OCI-M2 (cell line): Measurements from ENCODE around the gene UAP1L1.
"Not testable (repeated sequence)": the region's sequence is repeated elsewhere in the genome, so short reads cannot be mapped to it uniquely, and the experiment has no call there.

Experiments used
- DNase-seq: peaks from one replicate; lab custom pipeline; 2025; ENCODE audit not compliant: unreplicated experiment; lab: John Stamatoyannopoulos, UW

Gene UAP1L1

GRCh38 chr9:137112564-137113384, 35.5 kb downstream of the UAP1L1 start:
- DNase-seq = no peak

DNA sequence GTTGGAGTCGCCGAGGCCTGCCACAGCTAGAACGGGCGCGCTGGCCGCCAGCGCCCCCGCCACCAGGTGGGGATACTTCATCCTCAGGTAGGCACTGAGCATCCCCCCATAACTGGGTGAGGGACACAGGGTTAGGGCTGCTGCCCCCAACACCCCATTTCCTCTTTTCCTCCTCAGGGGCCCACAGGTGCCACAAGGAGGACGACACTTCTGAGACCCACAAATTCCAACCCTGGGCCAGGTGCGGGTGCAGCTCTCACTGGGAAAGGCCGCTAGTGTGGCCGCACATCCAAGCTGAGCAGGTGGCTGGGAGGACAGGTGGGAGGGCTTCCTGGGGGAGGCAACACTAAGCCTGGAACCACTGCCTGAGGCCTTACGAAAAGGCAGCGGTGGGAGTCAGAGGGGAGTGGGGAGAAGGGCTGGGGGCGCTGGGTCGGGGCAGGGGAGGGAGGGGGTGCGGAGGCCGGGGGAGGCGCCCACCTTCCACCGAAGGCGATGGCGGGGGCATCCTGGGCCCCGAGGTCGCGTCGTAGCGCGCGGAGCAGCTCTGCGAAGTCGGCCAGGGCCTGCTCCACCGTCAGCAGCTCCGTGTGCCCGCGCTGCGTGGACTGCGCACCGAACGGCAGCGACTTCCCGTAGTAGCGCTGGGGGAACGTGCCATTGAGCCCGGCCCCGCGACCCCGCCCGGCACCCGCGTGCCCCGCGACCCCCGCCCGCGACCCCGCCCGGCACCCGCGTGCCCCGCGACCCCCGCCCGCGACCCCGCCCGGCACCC, 36.3 kb downstream of the UAP1L1 start:
- DNase-seq = no peak

- DNase-seq = no peak
Measured at GRCh38 chr9:137114220-137114612, 36.9 kb downstream of the UAP1L1 start.

- peak; percentile 0 for DNase-seq
Measured at GRCh38 chr9:137114613-137115393, 37.5 kb downstream of the UAP1L1 start, which contains the start of gene DPP7. Gene DPP7, minus strand, starts transcription at chr9:137114733. Its CDS starts 20 bp downstream, at chr9:137114713.

DNA sequence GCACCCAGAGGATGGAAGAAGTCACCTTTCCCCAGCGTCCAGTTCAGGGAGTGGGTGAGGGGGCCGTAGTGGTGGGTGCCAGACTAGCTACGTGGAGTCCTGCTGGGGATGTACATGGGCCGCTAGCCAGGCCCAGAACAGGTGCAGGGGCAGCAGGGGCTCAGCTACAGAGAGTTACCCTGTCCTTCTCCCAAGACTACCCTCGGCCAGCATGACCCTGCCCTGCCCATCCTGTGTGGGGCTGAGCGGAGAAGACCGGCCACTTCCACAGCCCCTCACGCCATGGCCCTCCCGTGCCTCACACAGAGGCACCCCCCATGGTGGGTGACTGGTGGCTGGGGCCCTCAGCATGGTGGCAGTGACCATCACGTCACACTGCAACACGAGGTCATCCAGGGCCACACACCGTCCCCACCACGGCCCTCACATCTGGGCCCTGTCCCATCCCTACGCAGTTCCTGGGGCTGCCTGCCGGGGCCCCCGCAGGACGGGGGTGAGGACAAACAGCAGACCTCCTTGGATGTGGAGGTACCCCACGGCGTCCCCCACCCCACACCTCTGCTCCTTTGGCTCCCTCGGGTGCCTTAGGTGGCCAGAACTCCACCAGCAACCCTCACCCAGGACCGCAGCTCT, 38.2 kb downstream of the UAP1L1 start:
- no peak for DNase-seq

DNA sequence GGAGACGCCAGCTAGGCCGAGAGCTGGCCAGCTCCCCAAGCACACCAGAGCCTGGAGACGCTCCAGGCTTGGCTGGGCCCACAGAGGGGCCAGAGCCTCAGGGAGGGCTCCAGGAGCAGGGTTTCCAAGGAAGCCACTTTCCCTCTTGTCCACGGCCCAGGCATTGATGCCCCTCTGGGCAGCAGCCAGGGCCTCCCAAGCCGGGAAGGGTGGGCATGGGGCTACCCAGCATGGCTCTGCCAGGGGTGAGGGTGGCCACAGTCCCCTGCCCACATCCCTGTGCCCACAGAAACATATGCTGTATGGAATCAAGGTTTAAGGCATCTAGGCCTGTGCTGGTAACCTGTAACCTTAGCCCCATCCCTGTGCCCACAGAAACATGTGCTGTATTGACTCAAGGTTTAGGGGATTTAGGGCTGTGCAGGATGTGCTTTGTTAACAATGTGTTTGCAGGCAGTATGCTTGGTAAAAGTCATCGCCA, 38.8 kb downstream of the UAP1L1 start:
- DNase-seq = no peak

DNA sequence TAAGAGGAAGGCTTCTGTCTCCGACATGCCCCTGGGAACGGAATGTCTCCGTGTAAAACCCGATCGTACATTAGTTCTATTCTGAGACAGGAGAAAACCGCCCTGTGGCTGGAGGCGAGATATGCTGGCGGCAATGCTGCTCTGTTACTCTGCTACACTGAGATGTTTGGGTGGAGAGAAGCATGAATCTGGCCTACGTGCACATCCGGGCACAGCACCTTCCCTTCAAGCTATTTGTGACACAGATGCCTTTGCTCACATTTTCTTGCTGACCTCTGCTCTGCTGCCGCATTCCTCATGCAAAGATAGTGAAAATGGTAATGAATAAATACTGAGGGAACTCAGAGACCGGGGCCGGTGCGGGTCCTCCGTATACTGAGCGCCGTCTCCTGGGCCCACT, 39.4 kb downstream of the UAP1L1 start:
- DNase-seq = peak; percentile 6

DNA sequence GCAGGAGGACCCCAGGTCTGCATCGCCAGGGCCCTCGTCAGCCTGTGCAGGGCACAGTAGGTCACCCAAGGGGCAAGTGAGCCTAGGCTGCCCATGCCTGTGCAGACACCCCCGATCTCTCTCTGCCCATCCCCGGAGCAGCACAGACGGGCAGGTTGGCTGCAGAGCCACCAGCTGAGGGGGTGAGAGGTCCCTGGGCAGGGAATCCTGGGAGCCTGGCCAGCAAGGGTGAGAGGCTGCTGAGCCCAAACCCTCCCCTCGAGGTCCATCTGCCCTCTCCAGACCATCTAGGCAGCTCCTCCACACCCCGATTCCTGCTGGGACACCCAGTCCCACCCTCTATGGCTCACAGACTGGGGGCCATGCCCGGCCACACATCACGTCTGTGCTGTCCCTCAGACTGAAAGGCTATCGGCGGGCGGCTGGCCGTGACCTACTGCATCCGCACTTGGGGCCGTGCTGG, 40.0 kb downstream of the UAP1L1 start:
- no peak for DNase-seq

DNA sequence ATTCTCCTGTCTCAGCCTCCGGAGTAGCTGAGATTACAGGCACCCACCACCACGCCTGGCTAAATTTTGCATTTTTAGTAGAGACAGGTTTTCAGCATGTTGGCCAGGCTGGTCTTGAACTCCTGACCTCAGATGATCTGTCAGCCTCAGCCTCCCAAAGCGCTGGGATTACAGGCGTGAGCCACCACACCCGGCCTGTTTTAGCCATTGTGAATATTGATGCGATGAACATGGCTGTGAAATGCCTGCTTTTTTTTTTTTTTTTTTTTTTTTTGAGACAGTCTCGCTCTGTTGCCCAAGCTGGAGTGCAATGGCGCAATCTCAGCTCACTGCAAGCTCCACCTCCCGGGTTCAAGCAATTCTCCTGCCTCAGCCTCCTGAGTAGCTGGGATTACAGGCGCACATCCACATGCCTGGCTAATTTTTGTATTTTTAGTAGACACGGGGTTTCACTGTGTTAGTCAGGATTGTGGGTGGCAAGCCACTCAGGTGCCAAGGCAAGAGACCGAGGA, 40.8 kb downstream of the UAP1L1 start:
- DNase-seq = not testable (repeated sequence)

DNA sequence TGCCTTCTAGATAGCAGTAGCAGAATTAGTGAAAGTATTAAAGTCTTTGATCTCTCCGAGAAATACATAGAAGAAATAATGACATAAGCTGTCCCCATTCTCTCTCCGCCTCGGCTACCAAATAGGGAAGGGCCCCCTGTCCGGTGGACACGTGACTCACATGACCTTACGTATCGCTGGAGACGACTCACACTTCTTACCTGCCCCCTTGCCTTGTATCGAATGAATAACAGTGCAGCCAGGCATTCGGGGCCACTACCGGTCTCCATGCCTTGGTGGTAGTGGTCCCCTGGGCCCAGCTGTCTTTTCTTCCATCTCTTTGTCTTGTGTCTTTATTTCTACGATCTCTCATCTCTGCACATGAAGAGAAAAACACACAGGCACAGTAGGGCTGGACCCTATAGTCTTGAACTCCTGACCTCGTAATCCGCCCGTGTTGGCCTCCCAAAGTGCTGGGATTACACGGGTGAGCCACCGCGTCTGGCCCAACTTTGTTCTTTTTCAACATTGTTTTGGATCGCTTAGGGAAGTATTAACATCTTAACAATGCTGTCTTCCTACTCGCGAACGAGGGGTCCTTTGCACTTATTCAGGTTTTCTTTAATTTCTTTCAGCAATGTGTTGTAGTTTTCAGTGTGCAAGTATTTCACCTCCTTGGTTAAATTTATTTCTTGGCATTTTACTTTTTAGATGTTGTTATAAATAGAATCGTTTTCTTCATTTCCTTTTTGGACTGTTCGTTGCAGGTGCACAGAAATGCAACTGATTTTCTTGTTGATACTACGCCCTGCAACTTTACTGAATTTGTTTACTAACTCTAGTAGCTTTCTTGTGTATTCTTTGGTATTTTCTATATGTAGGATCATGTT, 44.8 kb downstream of the UAP1L1 start:
- DNase-seq = not testable (repeated sequence)

DNA sequence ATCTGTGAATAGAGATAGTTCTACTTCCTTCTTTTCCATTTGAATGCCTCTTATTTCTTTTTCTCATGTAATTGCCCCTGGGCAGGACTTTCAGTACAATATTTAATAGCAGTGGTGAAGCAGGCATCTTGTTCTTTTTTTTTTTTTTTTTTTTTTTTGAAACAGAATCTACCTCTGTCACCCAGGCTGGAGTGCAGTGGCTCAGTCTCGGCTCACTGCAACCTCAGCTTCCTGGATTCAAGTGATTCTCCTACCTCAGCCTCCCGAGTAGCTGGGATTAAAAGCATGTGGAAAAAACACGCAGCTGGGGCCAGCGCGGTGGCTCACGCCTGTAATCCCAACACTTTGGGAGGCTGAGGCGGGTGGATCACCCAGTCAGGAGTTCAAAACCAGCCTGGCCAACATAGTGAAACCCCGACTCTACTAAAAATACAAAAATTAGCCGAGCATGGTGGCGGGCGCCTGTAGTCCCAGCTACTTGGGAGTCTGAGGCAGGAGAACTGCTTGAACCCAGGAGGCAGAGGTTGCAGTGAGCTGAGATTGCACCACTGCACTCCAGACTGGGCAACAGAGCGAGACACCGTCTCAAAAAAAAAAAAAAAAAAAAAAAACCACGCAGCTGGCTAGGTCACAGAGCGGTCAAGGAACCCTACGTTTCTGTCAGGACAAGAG, 45.6 kb downstream of the UAP1L1 start:
- not testable (repeated sequence) for DNase-seq

DNA sequence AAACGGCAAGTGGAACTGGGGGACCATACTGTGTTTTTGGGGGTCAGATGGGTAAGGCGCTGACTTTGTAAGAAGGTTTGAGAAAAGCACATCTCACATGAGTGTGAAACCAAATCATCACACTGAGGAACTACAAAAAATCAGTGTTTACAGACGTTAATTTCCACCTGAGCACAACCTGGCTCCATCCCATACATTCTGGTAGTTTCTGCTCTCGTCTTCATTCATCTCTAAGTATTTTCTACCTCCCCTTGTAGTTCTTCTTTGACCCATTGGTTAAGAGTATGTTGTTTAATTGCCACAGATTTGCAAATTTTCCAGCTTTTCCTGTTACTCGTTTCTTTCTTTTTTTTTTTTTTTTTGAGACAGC, 46.1 kb downstream of the UAP1L1 start:
- no peak for DNase-seq

GRCh38 chr9:137123952-137124462, 46.7 kb downstream of the UAP1L1 start:
- DNase-seq = not testable (repeated sequence)

GRCh38 chr9:137126786-137127185, 49.5 kb downstream of the UAP1L1 start:
- no peak for DNase-seq

DNA sequence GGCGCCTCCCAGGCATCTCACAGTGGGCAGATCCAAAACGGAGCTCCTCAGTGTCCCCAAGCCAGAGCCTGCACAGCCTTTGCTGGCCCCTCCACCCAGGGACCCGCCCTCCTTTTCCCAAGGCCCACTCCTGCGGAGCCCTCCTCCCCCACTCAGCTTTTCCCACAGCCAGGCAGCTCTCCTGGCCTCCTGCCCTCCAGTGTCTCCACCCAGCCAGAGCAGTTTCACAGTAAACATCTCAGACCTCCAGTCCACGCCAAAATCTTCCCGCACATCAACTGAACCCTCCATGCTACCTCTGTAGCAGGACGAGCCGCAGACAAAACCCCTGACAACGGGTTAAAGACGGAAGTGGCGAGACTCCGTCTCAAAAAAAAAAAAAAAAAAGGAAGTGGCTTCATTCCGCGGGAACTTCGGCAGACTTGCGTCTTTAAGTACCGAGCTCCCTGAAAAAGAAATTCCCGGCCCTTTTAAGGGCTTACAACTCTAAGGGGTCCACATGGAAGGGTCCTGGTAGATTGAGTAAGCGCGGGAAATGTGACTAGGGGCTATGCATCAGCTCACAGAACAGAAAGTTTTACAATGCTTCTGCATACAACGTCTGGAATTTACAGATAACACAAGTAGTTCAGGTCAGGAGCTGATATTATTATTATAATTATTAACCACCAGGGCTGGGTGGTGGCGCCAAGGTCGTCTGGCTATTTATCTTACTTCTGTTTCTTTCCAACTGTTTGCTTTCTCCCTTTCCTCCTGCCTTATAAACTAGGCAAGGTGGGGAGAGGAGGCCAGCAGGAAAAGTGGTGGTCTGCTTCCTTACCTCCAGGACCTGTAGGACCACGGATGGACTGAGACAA, 50.2 kb downstream of the UAP1L1 start:
- peak; percentile 43 for DNase-seq

DNA sequence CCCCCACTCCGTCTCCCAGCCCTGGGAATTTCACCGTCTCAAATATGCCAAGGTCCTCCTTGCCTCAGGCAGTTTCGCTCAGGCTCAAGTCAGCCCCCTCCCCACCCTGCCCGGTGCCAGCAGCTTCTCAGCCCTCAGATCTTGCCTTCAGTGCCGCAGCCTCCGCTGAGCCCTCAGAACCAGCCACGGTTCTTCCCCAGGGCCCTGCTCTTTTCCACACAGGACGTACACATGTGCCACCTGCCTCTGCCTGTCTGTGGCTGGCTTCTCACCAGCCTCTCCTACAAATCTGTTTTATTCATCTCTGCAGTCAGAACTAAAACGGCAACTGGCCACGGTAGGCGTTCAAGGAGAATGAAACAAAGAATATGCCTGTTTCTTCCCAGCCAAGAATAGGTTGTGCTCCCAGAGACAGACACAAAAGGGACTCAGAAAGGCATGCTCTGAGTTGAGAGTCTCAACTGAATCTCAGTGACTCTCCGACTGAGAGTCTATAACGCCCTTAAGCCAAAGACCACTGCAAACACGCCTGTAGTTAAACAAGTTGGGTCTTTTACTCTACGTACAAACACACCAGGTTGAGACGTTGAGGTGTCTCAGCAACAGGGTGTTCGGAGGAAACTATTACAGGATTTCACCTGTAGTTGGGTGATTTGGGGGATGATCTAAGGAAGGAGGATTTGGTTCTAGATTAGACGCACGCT, 51.0 kb downstream of the UAP1L1 start:
- DNase-seq = no peak

GRCh38 chr9:137128862-137129455, 51.6 kb downstream of the UAP1L1 start:
- DNase-seq = no peak
